GM19395 (cell line): ENCODE results near the gene RPUSD1.
"Not testable (repeated sequence)": the region's sequence is repeated elsewhere in the genome, so short reads cannot be mapped to it uniquely, and the experiment has no call there.

ENCODE experiments used
- ATAC-seq: cut with Tn5 transposase; IDR thresholded peaks from one replicate; pipeline ENCODE4 v1.9.1; 2021; ENCODE audit warnings: mild to moderate bottlenecking, moderate library complexity; ENCODE audit not compliant: unreplicated experiment

Gene RPUSD1

GRCh38 chr16:768428-768827, 19.8 kb downstream of the RPUSD1 start:
- ATAC-seq, result no peak

GRCh38 chr16:767743-768235, 20.4 kb downstream of the RPUSD1 start:
- ATAC-seq, result no peak

- no peak for ATAC-seq
Measured at GRCh38 chr16:766820-767640, 21.2 kb downstream of the RPUSD1 start.

GRCh38 chr16:766008-766819, 22.0 kb downstream of the RPUSD1 start:
- no peak for ATAC-seq

- ATAC-seq, result no peak
Measured at GRCh38 chr16:765488-765865, 22.7 kb downstream of the RPUSD1 start.

GRCh38 chr16:764848-765487, 23.2 kb downstream of the RPUSD1 start:
- no peak for ATAC-seq

- ATAC-seq, result no peak
Measured at GRCh38 chr16:764184-764750, 23.9 kb downstream of the RPUSD1 start.

GRCh38 chr16:763369-764183, 24.6 kb downstream of the RPUSD1 start:
- ATAC-seq, result no peak

- ATAC-seq, result no peak
Measured at GRCh38 chr16:762595-763268, 25.4 kb downstream of the RPUSD1 start.

- no peak for ATAC-seq
Measured at GRCh38 chr16:761625-762513, 26.3 kb downstream of the RPUSD1 start.

- no peak for ATAC-seq
Measured at GRCh38 chr16:760545-761343, 27.4 kb downstream of the RPUSD1 start, which contains the start of gene MSLN. MSLN (plus strand) TSS chr16:760734; CDS start chr16:762681, 1,947 bp downstream.

- ATAC-seq, result no peak
Measured at GRCh38 chr16:760065-760464, 28.1 kb downstream of the RPUSD1 start.

- no peak for ATAC-seq
Measured at GRCh38 chr16:759110-759910, 28.9 kb downstream of the RPUSD1 start.

GRCh38 chr16:756428-756827, 31.8 kb downstream of the RPUSD1 start:
- no peak for ATAC-seq

GRCh38 chr16:754656-755055, 33.5 kb downstream of the RPUSD1 start:
- no peak for ATAC-seq

GRCh38 chr16:754121-754607, 34.0 kb downstream of the RPUSD1 start:
- ATAC-seq, result not testable (repeated sequence)

GRCh38 chr16:752007-752312, 36.2 kb downstream of the RPUSD1 start:
- no peak for ATAC-seq
